Stimulated activated CD8-positive, alpha-beta memory T cell treated with anti-CD3 and anti-CD28 coated beads, Interleukin-12 subunit alpha, Interleukin-12 subunit beta, amount 100 ng/mL, for 24 hours (primary cell): Measurements from ENCODE around the gene CD19.
"Not testable (repeated sequence)": the region's sequence is repeated elsewhere in the genome, so short reads cannot be mapped to it uniquely, and the experiment has no call there.

Experiments
- DNase-seq: peaks from one replicate; pipeline ENCODE4 v3.0.0-alpha.2; 2020; ENCODE audit errors: extremely low read depth

The CD19 gene

DNA sequence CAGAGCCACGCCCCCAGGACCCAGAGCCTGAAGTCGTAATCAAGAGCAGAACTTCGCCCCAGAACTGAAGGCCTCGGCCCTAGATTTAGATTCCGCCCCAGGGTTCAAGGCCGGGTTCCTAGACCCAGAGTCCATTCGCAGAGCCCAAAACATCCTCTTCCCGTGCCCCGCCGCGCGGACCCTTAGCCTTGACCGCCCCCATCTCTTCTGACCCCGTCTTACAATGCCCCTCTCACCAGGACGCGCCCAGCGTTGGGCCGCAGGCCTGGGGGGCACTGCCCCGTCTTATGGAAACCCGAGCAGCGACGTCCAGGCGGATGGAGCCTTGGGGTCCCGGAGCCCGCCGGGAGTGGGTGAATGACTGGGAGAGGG lies 5.0 kb downstream of the CD19 start:
- no peak for DNase-seq

DNA sequence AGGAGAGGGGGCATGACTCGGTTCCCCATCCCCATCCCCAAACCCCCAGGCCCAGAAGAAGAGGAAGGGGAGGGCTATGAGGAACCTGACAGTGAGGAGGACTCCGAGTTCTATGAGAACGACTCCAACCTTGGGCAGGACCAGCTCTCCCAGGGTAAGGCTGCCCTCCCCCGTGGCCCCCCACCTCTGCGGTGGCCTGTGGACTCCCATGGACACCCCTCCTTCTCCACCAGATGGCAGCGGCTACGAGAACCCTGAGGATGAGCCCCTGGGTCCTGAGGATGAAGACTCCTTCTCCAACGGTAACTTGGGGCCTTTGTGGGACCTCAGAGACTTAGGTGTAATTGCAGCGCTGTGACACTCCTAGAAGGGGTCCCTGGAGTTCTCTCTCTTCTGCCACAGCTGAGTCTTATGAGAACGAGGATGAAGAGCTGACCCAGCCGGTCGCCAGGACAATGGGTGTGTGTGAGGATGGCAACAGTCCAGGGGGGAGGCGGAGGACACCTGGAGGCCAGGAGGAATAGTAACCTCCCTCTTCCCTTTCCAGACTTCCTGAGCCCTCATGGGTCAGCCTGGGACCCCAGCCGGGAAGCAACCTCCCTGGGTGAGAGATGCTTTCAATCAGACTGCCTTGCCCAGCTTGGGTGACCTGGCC lies 5.6 kb downstream of the CD19 start:
- no peak for DNase-seq

DNA sequence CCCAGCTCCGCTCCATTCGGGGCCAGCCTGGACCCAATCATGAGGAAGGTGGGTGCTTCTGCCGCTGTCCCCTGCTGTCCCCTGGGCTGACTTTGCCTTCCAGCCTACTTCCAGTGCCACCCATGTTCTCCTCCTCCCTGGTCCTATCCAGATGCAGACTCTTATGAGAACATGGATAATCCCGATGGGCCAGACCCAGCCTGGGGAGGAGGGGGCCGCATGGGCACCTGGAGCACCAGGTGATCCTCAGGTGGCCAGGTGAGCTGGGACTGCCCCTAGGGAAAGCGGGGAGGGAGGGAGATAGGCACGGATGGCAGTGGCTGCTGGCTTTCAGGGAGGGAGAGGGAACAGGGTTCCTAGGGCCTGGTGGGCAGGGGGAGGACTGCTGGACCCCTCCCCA lies 7.0 kb downstream of the CD19 start:
- no peak for DNase-seq

DNA sequence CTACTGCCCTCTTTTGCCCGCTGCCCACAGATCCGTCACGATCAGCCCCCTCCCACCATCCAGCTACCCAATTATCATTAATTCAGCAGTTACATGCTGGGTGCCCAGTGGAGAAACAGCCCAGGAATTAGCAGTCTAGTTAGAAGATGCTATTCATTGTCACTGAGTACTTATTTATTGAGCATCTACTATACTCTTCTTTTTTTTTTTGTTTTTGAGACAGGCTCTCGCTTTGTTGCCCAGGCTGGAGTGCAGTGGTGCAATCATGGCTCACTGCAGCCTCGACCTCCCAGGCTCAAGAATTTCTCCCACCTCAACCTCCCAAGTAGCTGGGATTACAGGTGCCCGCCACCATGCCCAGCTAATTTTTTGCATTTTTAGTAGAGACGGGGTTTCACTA lies 8.1 kb downstream of the CD19 start:
- DNase-seq: not testable (repeated sequence)

DNA sequence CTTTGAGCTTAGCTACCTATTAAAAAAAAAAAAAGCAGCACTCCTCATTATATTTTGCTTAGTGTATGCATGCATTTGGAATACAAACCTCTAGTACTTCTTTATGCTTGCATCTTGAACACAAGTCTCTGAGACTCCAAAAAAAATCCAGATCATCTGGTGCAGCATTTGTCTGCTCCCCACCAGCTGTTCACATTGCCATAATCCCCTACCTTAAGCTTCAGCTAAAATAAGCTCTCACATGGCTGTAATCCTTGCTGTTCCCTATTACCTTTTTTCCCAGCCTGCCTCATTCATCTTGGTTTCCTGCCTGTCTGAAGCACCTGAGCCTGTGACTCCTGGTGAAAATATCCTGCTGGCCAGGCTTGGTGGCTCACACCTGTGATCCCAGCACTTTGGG lies 11.5 kb downstream of the CD19 start:
- DNase-seq: no peak

DNA sequence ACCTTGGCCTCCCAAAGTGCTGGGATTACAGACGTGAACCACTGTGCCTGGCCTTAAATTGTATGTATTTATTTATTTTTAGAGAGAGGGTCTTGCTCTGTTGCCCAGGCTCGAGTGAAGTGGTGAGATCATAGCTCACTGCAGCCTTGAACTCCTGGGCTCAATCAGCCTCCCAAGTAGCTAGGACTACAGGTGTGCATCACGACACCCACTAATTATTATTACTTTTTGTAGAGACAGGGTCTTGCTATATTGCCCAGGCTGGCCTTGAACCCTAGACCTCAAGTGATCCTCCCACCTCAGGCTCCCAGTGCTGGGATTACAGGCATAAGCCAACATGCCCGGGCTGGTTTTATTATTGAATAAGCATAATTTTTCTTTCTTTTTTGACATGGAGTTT lies 14.9 kb downstream of the CD19 start:
- DNase-seq: no peak

DNA sequence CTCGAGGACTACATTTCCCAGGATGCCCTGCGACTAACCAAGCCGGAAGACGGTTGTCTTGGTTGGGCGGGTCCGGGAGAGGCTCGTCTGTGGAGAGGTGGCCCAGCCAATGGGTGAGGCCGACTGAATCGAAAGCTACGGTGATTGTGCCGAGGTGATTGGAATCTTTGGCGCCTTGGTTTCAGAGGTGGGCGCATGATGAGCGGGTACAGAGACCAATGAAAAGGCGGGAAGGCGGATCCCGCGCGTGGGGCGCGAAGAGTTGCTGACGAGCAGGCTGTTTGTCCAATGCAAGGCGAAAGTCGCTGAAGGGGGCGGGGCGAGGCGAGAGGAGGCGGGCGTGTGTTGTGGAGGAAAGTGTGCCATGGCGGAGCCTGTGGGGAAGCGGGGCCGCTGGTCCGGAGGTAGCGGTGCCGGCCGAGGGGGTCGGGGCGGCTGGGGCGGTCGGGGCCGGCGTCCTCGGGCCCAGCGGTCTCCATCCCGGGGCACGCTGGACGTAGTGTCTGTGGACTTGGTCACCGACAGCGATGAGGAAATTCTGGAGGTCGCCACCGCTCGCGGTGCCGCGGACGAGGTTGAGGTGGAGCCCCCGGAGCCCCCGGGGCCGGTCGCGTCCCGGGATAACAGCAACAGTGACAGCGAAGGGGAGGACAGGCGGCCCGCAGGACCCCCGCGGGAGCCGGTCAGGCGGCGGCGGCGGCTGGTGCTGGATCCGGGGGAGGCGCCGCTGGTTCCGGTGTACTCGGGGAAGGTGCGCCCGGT lies 19.1 kb downstream of the CD19 start, which contains the start of gene NFATC2IP:
Gene NFATC2IP, plus strand, starts transcription at position 290 of the 762 bp plus-strand sequence. Its CDS starts 75 bp downstream, at position 365.
- DNase-seq: peak; percentile 99

DNA sequence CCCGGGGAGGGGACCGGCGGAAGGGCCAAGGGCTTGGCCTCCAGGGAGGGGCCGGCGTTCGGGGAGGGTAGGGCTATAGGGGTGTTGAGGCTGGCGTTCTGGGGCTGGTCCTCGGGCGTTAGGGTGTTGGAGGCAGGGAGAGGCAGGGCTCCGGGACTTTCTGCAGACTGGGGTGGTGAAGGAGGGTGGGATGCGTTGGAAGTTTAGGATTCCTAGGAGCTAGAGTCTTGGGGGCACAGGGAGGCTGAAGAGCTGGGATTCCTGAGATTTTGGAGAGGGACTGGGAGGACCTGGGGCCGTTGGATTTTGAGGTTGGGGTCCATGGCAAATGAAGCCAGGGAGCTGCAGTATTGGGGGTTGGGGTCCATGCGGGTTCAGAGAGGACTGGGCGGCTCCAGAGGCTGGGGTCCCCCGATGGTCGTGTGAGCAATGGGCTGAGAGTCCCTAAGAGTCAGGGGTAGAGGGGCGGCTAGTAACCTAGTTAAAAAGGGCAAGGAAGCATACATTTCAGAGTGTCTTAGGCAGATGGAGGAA lies 19.7 kb downstream of the CD19 start:
- no peak for DNase-seq

DNA sequence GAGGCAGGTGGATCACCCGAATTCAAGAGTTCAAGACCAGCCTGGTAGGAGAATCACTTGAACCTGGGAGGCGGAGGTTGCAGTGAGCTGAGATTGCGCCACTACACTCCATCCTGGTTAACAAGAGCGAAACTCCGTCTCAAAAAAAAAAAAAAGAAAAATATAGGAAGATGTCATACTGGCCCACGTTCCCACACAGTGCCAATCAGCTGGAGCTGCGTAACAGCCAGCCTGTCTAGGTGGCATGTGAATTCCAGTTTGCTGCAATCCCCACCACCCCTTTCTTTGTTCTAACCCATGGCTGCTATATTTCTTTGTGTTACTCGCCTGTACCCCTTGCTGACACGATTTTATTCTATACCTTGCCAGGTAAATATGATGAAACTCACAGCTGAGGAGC lies 26.4 kb downstream of the CD19 start:
- DNase-seq: no peak

DNA sequence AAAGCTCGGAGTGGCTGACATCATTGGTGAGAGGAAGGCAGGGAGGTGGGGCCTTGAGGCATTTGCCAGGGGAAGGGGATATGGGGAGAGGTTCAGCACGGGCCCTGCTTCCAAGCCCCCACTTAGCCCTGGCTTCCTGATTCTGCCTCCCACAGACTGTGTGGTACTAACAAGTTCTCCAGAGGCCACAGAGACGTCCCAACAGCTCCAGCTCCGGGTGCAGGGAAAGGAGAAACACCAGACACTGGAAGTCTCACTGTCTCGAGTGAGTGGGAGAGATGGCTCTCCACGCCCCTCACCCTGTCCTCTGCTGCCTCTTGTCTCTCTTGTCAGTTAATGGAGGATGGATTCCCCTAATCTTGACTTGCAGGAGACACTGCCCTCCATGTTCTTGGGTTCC lies 27.1 kb downstream of the CD19 start:
- DNase-seq: no peak

DNA sequence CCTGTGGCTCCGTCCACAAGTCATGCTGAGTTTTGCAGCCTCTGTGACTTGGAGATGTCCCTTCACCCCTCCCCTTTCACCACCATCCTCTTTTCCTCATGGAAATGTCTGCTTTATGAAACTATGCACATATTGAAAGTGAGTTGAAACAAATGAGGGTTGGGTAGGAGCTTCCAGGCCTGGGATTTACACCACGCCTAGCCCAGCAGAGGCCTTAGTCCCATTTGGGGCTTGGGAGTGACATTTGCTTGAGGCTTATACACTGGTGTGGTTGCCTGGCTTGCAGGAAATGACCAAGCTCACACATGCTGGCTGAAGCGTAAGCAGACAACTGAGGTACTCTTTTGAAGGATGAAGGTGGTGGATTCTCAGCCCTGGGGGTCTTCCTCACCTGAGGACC lies 32.3 kb downstream of the CD19 start:
- DNase-seq: no peak

DNA sequence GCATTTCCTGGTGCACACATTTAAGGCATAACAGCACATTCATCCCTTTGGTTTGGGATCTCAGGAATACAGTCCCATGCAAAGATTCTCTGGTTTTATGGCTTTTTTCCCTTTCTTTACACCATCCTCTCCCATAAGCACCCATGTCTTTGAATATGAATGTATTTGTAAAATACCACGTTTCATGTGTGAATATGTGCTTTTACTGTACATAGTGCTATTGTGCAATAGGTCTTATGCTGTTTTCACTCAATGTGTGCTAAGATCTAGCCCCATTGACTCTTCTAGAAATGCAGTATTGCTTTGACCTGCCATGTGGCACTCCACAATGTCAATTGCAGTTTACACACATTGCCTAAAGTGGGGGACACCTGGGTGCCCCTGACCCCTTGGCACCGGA lies 32.7 kb downstream of the CD19 start:
- no peak for DNase-seq

DNA sequence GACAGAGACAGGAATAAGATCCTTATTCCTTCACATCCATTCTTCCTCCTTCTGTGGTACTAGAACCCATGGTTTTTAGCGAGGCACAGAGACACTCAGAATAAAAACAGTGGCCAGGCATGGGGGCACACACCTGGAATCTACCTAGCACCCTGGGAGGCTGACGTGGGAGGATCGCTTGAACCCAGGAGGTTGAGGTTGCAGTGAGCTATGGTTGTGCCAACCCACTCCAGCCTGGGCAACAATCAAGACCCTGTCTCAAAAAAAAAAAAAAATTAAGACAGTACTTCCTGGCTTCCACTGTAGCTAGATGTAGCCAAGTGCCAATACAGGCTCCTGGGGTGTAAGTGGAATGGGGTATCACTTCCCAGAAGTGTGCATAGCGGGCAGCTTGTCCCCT lies 35.4 kb downstream of the CD19 start:
- no peak for DNase-seq

DNA sequence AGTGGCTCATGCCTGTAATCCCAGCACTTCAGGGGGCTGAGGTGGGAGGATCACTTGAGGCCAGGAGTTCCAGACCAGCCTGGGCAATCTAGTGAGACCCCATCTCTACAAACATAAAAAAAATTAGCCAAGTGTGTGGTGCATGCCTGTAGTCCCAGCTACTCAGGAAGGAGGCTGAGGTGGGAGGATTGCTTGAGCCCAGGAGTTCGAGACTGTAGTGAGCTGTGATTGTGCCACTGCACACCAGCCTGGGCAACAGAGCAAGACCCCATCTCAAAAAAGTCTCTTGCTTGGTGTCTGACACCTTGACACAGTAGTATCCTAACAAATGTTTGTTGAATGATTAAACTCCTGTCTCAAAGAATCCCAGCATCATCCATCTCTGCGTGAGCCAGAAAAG lies 37.9 kb downstream of the CD19 start:
- not testable (repeated sequence) for DNase-seq

DNA sequence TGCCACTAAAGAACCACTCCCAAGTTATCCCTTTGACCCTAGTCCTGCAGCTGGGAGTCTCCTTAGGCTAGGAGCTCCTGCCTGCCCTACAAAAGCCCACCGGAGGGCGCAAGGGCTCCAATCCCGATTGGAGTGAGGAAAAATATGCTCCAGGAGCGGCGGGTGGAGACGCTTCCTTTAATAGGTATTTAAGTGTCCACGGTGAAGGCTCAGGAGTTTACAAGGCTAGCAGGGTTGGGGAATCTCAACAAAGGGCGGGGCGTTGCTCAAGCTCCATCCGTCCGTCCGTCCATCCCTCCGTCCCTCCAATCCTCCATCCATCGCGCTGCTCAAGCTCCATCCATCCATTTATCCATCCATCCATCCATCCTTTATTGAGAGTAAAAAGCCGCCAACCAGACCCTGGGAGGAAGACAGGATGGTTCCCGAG lies 42.3 kb downstream of the CD19 start:
- no peak for DNase-seq

DNA sequence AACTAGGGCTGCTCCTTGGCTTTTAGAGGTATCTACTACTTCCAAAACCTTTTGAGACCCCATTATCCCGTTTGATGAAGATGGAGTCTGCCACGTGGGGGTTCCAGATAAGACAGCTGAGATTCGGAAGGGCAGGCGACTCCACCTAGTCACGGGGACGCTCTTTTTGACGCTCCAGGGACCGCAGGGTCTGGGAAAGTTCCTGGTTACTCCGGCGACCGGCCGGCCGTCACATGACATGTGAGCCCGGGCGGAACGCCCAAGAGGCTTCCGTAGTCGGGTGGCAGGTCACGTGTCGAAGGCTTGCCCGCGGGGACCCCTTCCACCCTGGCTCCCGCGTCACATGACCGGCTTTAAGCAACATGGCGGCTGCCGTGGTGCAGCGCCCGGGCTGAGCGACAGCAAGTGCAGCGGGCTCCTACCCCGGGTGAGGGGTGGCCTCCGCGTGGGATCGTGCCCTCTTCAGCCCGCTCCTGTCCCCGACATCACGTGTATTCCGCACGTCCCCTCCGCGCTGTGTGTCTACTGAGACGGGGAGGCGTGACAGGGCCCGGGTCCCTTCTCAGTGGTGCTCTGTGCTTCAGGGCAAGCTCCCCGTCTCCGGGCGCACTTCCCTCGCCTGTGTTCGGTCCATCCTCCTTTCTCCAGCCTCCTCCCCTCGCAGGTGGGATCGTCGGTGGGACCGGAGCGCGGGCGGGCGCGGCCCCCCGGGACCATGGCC lies 42.8 kb downstream of the CD19 start, which contains the start of gene SPNS1:
Gene SPNS1, plus strand, starts transcription at position 342 of the 721 bp plus-strand sequence. Its CDS starts 374 bp downstream, at position 716.
- peak; percentile 89 for DNase-seq

DNA sequence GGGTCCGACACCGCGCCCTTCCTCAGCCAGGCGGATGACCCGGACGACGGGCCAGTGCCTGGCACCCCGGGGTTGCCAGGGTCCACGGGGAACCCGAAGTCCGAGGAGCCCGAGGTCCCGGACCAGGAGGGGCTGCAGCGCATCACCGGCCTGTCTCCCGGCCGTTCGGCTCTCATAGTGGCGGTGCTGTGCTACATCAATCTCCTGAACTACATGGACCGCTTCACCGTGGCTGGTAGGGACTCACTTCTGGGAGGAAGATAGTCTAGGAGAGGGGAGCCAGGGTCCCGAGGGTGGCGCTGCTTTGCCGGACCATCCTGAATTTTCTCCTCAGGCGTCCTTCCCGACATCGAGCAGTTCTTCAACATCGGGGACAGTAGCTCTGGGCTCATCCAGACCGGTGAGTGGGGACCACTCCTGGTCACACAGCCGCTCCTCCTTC lies 43.4 kb downstream of the CD19 start:
- DNase-seq: no peak

DNA sequence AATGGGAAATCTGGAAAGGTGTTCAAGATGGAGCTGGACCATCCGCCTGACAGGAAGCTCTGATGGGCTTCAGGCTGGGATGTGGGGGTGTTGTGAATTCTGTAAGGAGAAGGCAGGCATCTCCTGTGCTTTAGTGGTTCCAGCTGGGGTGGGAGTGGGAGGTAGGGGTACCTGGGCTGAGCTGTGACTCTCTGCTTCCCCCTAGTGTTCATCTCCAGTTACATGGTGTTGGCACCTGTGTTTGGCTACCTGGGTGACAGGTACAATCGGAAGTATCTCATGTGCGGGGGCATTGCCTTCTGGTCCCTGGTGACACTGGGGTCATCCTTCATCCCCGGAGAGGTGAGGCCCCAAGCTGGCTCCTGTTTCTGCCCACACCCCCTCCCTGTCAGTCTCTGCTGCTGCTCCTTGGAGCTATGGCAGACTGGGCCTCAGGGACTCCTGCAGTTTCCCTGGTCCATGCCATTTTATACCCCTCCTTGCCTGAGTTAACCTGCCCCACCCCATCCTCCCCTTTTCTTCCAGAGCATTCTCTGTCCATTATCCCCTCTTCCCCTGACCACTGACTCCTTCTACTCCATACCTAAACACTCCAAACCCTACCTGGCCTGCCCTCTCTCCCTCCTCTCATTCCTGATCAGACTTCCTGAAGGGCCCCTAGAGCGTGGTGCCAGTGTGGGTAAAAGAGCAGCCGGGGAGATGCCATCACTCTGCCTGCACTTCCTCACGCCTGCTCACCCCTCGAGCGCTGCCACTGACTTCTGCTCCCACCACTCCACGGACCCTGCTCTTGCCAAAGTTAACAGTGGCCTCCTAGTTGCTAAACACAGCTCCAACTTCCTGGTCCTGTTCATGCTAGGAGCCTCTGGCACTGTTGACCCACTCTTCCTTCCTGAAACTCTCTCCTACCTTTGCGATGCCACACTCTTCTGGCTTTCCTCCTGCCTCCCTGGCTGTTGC lies 46.2 kb downstream of the CD19 start:
- DNase-seq: no peak

DNA sequence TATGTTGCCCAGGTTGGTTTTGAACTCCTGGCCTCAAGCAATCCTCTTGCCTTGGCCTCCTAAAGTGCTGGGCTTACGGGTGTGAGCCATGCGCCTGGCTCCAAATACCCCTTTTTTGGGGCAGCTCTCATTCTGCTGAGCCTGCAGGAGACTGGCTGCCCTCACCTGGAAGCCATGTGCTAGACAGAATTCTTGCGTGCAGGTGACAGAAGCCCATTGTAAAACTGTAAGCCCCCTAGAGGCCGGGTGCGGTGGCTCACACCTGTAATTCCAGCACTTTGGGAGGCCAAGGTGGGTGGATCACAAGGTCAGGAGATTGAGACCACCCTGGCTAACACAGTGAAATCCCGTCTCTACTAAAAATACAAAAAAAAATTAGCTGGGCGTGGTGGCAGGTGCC lies 48.6 kb downstream of the CD19 start:
- not testable (repeated sequence) for DNase-seq

DNA sequence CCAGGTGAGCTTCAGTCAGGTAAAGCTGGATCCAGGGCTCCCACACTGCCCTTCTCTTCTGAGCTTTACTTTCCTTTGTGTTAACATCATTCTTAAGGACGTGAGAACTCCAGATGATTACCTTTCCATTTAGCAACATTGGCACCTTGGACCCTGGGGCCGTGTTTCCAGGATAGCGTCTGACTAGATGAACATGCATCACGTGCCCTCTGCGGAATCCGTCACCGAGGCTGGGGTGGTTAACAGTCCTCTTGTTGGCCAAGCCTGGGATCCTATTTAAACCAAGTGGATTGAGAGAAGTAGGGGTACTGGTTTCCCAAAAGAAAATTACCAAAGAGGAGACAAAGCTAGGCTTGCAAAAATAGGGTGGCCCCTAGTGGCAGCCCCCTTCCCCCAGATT lies 49.2 kb downstream of the CD19 start:
- DNase-seq: no peak

DNA sequence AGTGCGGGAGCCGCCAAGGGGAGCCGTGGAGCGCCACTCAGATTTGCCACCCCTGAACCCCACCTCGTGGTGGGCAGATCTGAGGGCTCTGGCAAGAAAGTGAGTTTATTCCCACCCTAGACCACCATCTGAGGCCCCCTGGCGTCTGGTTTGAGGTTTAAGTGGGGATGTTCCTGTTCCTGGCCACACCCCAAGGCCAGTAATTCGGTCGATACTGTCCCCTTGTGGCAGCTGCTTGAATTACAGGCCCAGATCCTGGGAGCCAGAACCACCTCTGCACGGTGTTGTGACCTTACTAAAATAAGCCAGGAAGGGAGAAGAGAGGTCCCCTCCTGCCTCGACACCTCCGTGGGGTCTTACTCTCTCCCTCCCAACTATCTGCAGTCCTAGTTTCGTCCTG lies 49.7 kb downstream of the CD19 start:
- no peak for DNase-seq
